Inflammatory macrophage treated with lipopolysaccharide for 1 hour (primary cell): ENCODE measurements around the gene YTHDC2.

Experiments used
- DNase-seq, 2 donors: peaks; one replicate each; pipeline ENCODE4 v3.0.0-alpha.2; 2020 to 2022

The YTHDC2 gene

GRCh38 chr5:113606298-113607134 is 93.0 kb downstream of the YTHDC2 start:
- peak; percentile 26 to 71 for DNase-seq

GRCh38 chr5:113607361-113607760 is 93.9 kb downstream of the YTHDC2 start:
- DNase-seq, result no peak

GRCh38 chr5:113608113-113608596 is 94.7 kb downstream of the YTHDC2 start:
- no peak for DNase-seq

GRCh38 chr5:113612060-113612496 is 98.6 kb downstream of the YTHDC2 start:
- DNase-seq, result peak; percentile 21 to 46

- DNase-seq, result no peak
These were observed 100.7 kb downstream of the YTHDC2 start for GRCh38 chr5:113614191-113614590.

- DNase-seq, result no peak
These were observed 102.2 kb downstream of the YTHDC2 start for GRCh38 chr5:113615708-113616107.

- no peak for DNase-seq
These were observed 103.8 kb downstream of the YTHDC2 start for GRCh38 chr5:113617191-113617796.

- peak; percentile 25 to 27 for DNase-seq
These were observed 119.5 kb downstream of the YTHDC2 start for GRCh38 chr5:113632996-113633395.

- no peak for DNase-seq
These were observed 121.5 kb downstream of the YTHDC2 start for GRCh38 chr5:113634957-113635356.

GRCh38 chr5:113641715-113642114 is 128.2 kb downstream of the YTHDC2 start:
- no peak for DNase-seq
